Ovary (tissue), 9 donors: ENCODE measurements around the gene CLTB. TPM values are rescaled to one million over a fixed set of nuclear protein-coding genes. Genes with fewer than 3 reads are reported as not detected.

Experiments used
- DNase-seq, 5 donors: peaks; one replicate each; pipeline ENCODE4 v3.0.0-alpha.2; 2019 to 2020
- H3K27ac ChIP-seq, 2 donors: fragments of 200-600 bp; one replicate each; pipeline versions ENCODE4 v1.5.1 to v1.8.0; 2019 to 2022
- H3K27me3 ChIP-seq: fragments of 200-600 bp; one replicate; pipeline ENCODE4 v1.8.0; 2022
- H3K36me3 ChIP-seq: fragments of 200-600 bp; sonication (generic); one replicate; pipeline ENCODE4 v1.5.1; 2019
- H3K4me1 ChIP-seq: one replicate; pipeline ENCODE4 v1.8.1; 2013; ENCODE audit warnings: mild to moderate bottlenecking, moderate library complexity; ENCODE audit not compliant: insufficient read depth
- H3K4me3 ChIP-seq: fragments of 200-600 bp; sonication (generic); one replicate; pipeline ENCODE4 v1.5.1; 2017
- H3K9me3 ChIP-seq, 2 donors: fragments of 200-600 bp in 1 of 2; sonication (generic) in 1 of 2; one replicate each; pipeline versions ENCODE4 v1.5.1 to v1.8.1; 2013 to 2019; ENCODE audit warnings: mild to moderate bottlenecking in 1 of 2, moderate library complexity in 1 of 2
- CTCF ChIP-seq, 3 donors: fragments of 450-650 bp in 2 of 3; fragments of 200-600 bp in 1 of 3; IDR thresholded peaks; one replicate each; pipeline versions ENCODE4 v1.5.1 to v1.8.0; 2016 to 2022; ENCODE audit warnings: antibody characterized with exemption in 3 of 3, mild to moderate bottlenecking in 1 of 3
- EP300 ChIP-seq: sonication (generic); formaldehyde crosslinking; IDR thresholded peaks from one replicate; pipeline ENCODE4 v1.6.1; 2017; ENCODE audit warnings: antibody characterized with exemption
- POLR2A ChIP-seq: fragments of 450-650 bp; IDR thresholded peaks from one replicate; pipeline ENCODE4 v1.6.1; 2017; ENCODE audit warnings: antibody characterized with exemption, mild to moderate bottlenecking, moderate library complexity
- WGBS, 3 donors: extraction: QIAGEN DNeasy Blood & Tissue Kit in 1 of 3; methylation state at CpG; one replicate each; pipeline versions ENCODE4 v1.1.5 to v1.1.7; 2013 to 2017; 5-methylcytosine and 5-hydroxymethylcytosine counted together
- intact Hi-C, 4 donors: fragments of 100-400 bp; cut with DNase I; formaldehyde crosslinking; loops; one replicate each; pipeline versions ENCODE4 v1.11.0 to v1.15.1; 2022 to 2023
- polyA plus RNA-seq, 2 donors: library from polyadenylated mRNA; stranded (reverse); fragments of 200-250 nt in 1 of 2; fragments of 350-450 nt in 1 of 2; fragmentation: Illumina TruSeq in 1 of 2; extraction: RNeasy Lipid Tissue Mini Kit (QIAGEN cat#74804) in 1 of 2; gene quantifications; one replicate each; pipeline ENCODE4 v1.2.3, GENCODE V29; 2013 to 2014
- total RNA-seq, 7 donors: library from RNA; depleted of rRNA in 2 of 7; stranded (reverse); fragments of >200 nt in 2 of 7; fragmentation: NEBNext Ultra II Directional in 3 of 7; extraction: Animal tissue kit (Norgen Biotek cat#: 25700) in 3 of 7; gene quantifications; one replicate each; pipeline versions ENCODE4 v1.1.0 to v1.2.4, GENCODE V29; 2016 to 2023
- donor health status: DM: no; HTN: no; CAD: no; lungs with moderate emphysema.
- donor health status: DM: no; HTN: no; CAD: no.
- donor health status: Bipolar disorder and iron deficiency.
- donor health status: DM: yes; HTN: yes; CAD: no.
- donor health status: DM: no; HTN: no; CAD: no.
- donor health status: DM: yes; HTN: yes; CAD: no.

Gene CLTB
- total and polyA plus RNA-seq, 9 donors, result 35.9 to 138 (median 112) TPM

- DNase-seq, result peak in 1 of 5 donors; percentile 5
- no peak for TF ChIP-seq POLR2A
- no peak for TF ChIP-seq CTCF (IDR thresholded peaks at IDR 0.05)
- TF ChIP-seq EP300, result no peak
- no peaks in the 10 kb centered on the region for H3K9me3 ChIP-seq
- no peaks in the 10 kb centered on the region for H3K27me3 ChIP-seq
- intact Hi-C loops, result no loop called here
- H3K4me3 ChIP-seq, result no peak overlapping the region
- H3K36me3 ChIP-seq, result no peaks in the 10 kb centered on the region
- 65 to 73% (median 71%) methylated on average over 4 of the region's 4 CpGs for WGBS, 3 donors
- H3K4me1 ChIP-seq, result peaks cover 21% of the 10 kb centered on the region
- H3K27ac ChIP-seq, result no peak overlapping the region
Measured at GRCh38 chr5:176391999-176392398, 24.3 kb downstream of the CLTB start.

- no peak overlapping the region for H3K4me3 ChIP-seq
- H3K4me1 ChIP-seq, result peaks cover 19% of the 10 kb centered on the region
- H3K27ac ChIP-seq, result no peak overlapping the region
- no peak for DNase-seq
- WGBS, 3 donors, result 89 to 92% (median 90%) methylated on average over 4 of the region's 4 CpGs
- no peaks in the 10 kb centered on the region for H3K9me3 ChIP-seq
- intact Hi-C loops, result no loop called here
- TF ChIP-seq EP300, result no peak
- no peak for TF ChIP-seq CTCF (IDR thresholded peaks at IDR 0.05)
- no peak for TF ChIP-seq POLR2A
- H3K36me3 ChIP-seq, result no peaks in the 10 kb centered on the region
- no peaks in the 10 kb centered on the region for H3K27me3 ChIP-seq
Measured at GRCh38 chr5:176391479-176391878, 24.9 kb downstream of the CLTB start.

- peak overlapping the region; percentile 76 for H3K4me3 ChIP-seq
- no peaks in the 10 kb centered on the region for H3K36me3 ChIP-seq
- no peaks in the 10 kb centered on the region for H3K9me3 ChIP-seq
- DNase-seq, result peak in 1 of 5 donors; percentile 6
- 26 to 27% (median 27%) methylated on average over 41 of the region's 41 CpGs for WGBS, 3 donors
- intact Hi-C loops, result loop anchor here in 1 of 4 donors (2.0 kb wide), 1 partner anchor 59 kb away; the partner anchor contains the start of gene FAF2
- peaks cover 7% of the 10 kb centered on the region for H3K4me1 ChIP-seq
- TF ChIP-seq POLR2A, result peak; percentile 79
- no peak for TF ChIP-seq CTCF (IDR thresholded peaks at IDR 0.05)
- no peak for TF ChIP-seq EP300
- peak overlapping the region; percentile 84 to 95 for H3K27ac ChIP-seq
- H3K27me3 ChIP-seq, result no peaks in the 10 kb centered on the region
Measured at GRCh38 chr5:176389135-176390123, 26.9 kb downstream of the CLTB start.

GRCh38 chr5:176388444-176389134, 27.8 kb downstream of the CLTB start, which contains the start of the genes HIGD2A and NOP16:
Gene HIGD2A (plus strand): TSS chr5:176388751. CDS start chr5:176388820, 69 bp downstream.
Gene NOP16 (minus strand): TSS chr5:176388598. CDS start chr5:176388539, 59 bp downstream.
- Histone ChIP-seq H3K9me3 (no peaks in the 10 kb centered on the region), H3K4me1 (peaks cover 7% of the 10 kb centered on the region), H3K4me3 (peak within 1 kb of the TSS; percentile 76), H3K27me3 (no peaks in the 10 kb centered on the region), H3K27ac (peak within 1 kb of the TSS; percentile 87 to 95), H3K36me3 (no peaks in the 10 kb centered on the region)
- peak; percentile 98 to 100 (median 99) for DNase-seq
- TF ChIP-seq CTCF (IDR thresholded peaks at IDR 0.05), result peak in 2 of 3 donors; percentile 39 to 61
- no peak for TF ChIP-seq POLR2A
- intact Hi-C loops, result loop anchor here in 1 of 4 donors (2.0 kb wide), 1 partner anchor 60 kb away; the partner anchor contains the start of gene FAF2
- WGBS, 3 donors, result 0% methylated on average over 47 of the region's 47 CpGs
